Left renal pelvis (tissue), 4 donors: ENCODE data around the gene PRRG2. TPM values are rescaled to one million over a fixed set of nuclear protein-coding genes. Genes with fewer than 3 reads are reported as not detected.
A peak's percentile ranks its signal among the peaks of the same experiment; 100 is the strongest.

ENCODE experiments used
- DNase-seq, 4 donors: peaks; one replicate each; pipeline ENCODE4 v3.0.0-alpha.2; 2013; ENCODE audit warnings: low read depth in 4 of 4, low spot score in 3 of 4
- polyA plus RNA-seq, 4 donors: library from polyadenylated mRNA; unstranded; fragments of 120-200 nt; gene quantifications; one replicate each; pipeline ENCODE4 v1.2.1, GENCODE V29; 2013; ENCODE audit not compliant: insufficient read length in 4 of 4

Gene PRRG2
- polyA plus RNA-seq, 4 donors: 0.52 to 7.5 (median 6.4) TPM

GRCh38 chr19:49636233-49636932, 55.3 kb downstream of the PRRG2 start:
- no peak for DNase-seq

GRCh38 chr19:49637821-49638738, 57.0 kb downstream of the PRRG2 start:
- no peak for DNase-seq

GRCh38 chr19:49639401-49640112, 58.4 kb downstream of the PRRG2 start:
- DNase-seq: no peak

GRCh38 chr19:49640113-49640898, 59.2 kb downstream of the PRRG2 start, which contains the start of gene RRAS:
TSS of gene RRAS (minus strand) at chr19:49640143. CDS start at chr19:49640098, 45 bp downstream.
- DNase-seq: peak; percentile 99 to 100 (median 99)

Other genes starting within 250 kb of the PRRG2 start
- gene CD37, start 245.9 kb upstream of the PRRG2 start, polyA plus RNA-seq: 10 to 100 TPM; 30.2 to 43.6 (median 38.4) TPM
- 100 to 1,000 TPM in 3 of 4 donors, 10 to 100 TPM in 1; 86.5 to 113 (median 104) TPM for gene TEAD2, start 218.9 kb upstream of the PRRG2 start, polyA plus RNA-seq
- gene DKKL1, start 217.4 kb upstream of the PRRG2 start, polyA plus RNA-seq: 1 to 10 TPM; 4.2 to 7.0 (median 5.8) TPM
- gene KASH5, start 193.1 kb upstream of the PRRG2 start, polyA plus RNA-seq: under 1 TPM in 1 of 4 donors, not detected in 3; 0.32 TPM
- not detected for gene PTH2, start 157.9 kb upstream of the PRRG2 start, polyA plus RNA-seq
- not detected for gene GFY, start 155.9 kb upstream of the PRRG2 start, polyA plus RNA-seq
- 1 to 10 TPM in 1 of 4 donors, under 1 TPM in 3; 0.29 to 3.2 (median 0.56) TPM for gene SLC17A7, start 139.8 kb upstream of the PRRG2 start, polyA plus RNA-seq
- gene PIH1D1, start 129.5 kb upstream of the PRRG2 start, polyA plus RNA-seq: 100 to 1,000 TPM in 1 of 4 donors, 10 to 100 TPM in 3; 52.5 to 104 (median 82.3) TPM
- gene ALDH16A1, start 128.1 kb upstream of the PRRG2 start, polyA plus RNA-seq: 10 to 100 TPM; 12.2 to 32.1 (median 16.4) TPM
- 1 to 10 TPM; 2.8 to 6.7 (median 4.5) TPM for gene FLT3LG, start 107.1 kb upstream of the PRRG2 start, polyA plus RNA-seq
- gene RPL13A, start 93.7 kb upstream of the PRRG2 start, polyA plus RNA-seq: 1,000 to 10,000 TPM; 2,432 to 3,072 (median 2,712) TPM
- gene RPS11, start 84.9 kb upstream of the PRRG2 start, polyA plus RNA-seq: 1,000 to 10,000 TPM; 2,592 to 2,856 (median 2,752) TPM
- gene FCGRT, start 68.7 kb upstream of the PRRG2 start, polyA plus RNA-seq: 100 to 1,000 TPM; 214 to 302 (median 275) TPM
- gene RCN3, start 53.3 kb upstream of the PRRG2 start, polyA plus RNA-seq: 100 to 1,000 TPM in 1 of 4 donors, 10 to 100 TPM in 3; 18.1 to 107 (median 23.4) TPM
- gene NOSIP, start 760 bp upstream of the PRRG2 start, polyA plus RNA-seq: 10 to 100 TPM; 46.1 to 75.0 (median 57.6) TPM
- 10 to 100 TPM; 15.4 to 31.1 (median 20.3) TPM for gene PRR12, start 9.9 kb downstream of the PRRG2 start, polyA plus RNA-seq
- gene RRAS, start 58.8 kb downstream of the PRRG2 start, polyA plus RNA-seq: 10 to 100 TPM; 20.1 to 49.9 (median 26.6) TPM
- gene SCAF1, start 60.9 kb downstream of the PRRG2 start, polyA plus RNA-seq: 10 to 100 TPM; 28.7 to 45.5 (median 31.3) TPM
- 10 to 100 TPM; 39.3 to 84.9 (median 47.1) TPM for gene IRF3, start 84.5 kb downstream of the PRRG2 start, polyA plus RNA-seq
- gene BCL2L12, start 84.6 kb downstream of the PRRG2 start, polyA plus RNA-seq: 10 to 100 TPM; 20.6 to 36.1 (median 22.4) TPM
- gene PRMT1, start 96.0 kb downstream of the PRRG2 start, polyA plus RNA-seq: 100 to 1,000 TPM; 161 to 255 (median 205) TPM
- 1 to 10 TPM in 2 of 4 donors, under 1 TPM in 2; 0.74 to 2.1 (median 1.1) TPM for gene ADM5, start 108.3 kb downstream of the PRRG2 start, polyA plus RNA-seq
- gene CPT1C, start 109.8 kb downstream of the PRRG2 start, polyA plus RNA-seq: 10 to 100 TPM; 10.9 to 22.8 (median 16.1) TPM
- under 1 TPM in 3 of 4 donors, not detected in 1; 0.08 to 0.48 (median 0.09) TPM for gene TSKS, start 182.0 kb downstream of the PRRG2 start, polyA plus RNA-seq
- 10 to 100 TPM; 45.5 to 74.1 (median 62.0) TPM for gene AP2A1, start 185.7 kb downstream of the PRRG2 start, polyA plus RNA-seq
- gene FUZ, start 232.0 kb downstream of the PRRG2 start, polyA plus RNA-seq: 10 to 100 TPM; 20.9 to 43.3 (median 35.5) TPM
- gene MED25, start 237.0 kb downstream of the PRRG2 start, polyA plus RNA-seq: 10 to 100 TPM; 43.9 to 76.8 (median 64.9) TPM